HG03025 (cell line): ENCODE data around the gene RCBTB1.
"Not testable (repeated sequence)": the region's sequence is repeated elsewhere in the genome, so short reads cannot be mapped to it uniquely, and the experiment has no call there.

Experiments used
- ATAC-seq: cut with Tn5 transposase; IDR thresholded peaks from one replicate; pipeline ENCODE4 v1.9.1; 2021; ENCODE audit warnings: mild to moderate bottlenecking, moderate library complexity; ENCODE audit not compliant: unreplicated experiment, low FRiP score

Gene RCBTB1

DNA sequence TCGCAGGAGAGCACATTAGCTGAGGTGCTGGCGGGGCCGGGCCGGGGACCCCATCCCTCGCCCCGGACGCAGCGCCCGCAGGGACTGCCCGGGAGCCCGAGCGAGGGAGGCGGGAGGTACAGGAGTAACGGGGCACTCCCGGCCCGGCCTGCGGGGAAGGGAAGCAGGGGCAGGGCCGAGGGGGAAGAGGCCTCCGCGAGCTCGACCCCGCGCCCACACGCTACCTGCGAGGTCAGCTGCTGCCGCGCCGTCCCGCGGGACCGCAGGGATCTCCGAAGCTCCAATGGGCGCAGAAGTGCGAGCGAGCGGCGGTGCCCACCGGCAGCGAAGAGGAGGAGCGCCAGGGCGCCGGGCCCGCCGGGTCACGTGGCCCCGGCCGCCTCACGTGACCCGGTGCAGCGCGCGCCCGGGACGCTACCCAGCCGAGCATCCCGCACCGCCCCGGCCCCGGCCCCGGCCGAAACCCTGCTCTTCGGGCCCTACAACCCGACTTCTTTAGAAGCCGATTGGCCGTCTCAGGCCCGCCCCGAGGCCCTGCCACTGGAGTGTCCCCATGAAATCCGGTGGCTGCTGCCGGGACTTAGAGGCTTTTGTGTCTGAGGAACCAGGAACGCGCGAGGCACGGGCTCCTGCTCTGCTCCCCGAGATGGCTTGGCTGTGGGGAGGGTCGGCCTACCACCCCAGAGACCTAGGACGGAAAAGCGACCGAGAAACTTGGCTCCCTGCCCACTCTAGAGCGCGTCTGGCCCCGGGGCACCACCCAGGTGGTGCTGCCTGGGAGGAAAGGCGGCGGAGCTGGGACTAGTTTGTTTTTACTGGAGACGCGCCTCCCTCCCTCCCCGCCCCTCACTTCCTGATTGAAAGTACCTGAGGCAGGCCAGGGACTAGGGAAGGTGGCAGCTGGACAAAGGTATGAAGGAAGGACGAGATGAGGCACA is at the start of gene RCBTB1:
Gene RCBTB1, minus strand, starts transcription at position 339 of the 938 bp plus-strand sequence. CDS start 18,279 bp downstream, outside the sequence.
- ATAC-seq = peak; percentile 91

DNA sequence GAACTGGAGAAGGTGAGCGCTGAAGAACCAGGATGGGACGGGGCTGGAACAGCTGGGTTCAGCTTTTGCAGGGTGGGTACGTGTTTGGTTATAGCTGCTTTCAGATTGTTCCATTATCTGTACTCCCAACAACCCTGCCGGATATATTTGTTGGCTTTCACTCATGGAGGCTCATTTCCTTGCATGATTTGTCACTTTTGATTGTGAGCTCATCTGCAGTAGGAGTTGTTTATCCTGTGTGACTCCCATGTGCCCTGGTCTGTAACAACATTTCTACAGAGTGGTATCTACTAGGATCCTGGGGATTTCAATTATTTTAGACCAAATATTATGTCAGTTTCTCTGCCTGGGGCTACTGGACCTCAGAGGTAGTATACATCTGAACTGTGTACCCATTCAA is 48.4 kb upstream of the RCBTB1 start:
- ATAC-seq = no peak

- ATAC-seq = no peak
These were observed 46.8 kb upstream of the RCBTB1 start for GRCh38 chr13:49632156-49632555.

GRCh38 chr13:49630580-49630979 is 45.2 kb upstream of the RCBTB1 start:
- no peak for ATAC-seq

DNA sequence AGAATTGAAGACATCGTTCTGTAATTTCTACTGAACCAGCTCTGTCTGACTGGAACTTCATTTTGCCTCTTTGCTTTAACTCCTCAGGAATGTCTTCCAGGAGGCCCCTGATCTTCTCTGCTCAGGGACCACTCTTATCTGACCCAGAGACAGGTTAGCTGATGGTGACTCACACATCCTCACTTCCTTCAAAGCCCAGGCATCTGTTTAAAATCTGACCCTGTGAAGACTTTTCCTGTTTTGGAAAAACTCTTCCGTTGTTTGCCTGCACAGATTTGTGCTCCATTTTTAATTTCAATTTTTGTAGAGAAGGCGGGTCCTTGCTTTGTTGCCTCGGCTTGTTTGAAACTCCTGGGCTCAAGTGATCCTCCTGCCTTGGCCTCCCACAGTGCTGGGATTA is 44.6 kb upstream of the RCBTB1 start:
- no peak for ATAC-seq

DNA sequence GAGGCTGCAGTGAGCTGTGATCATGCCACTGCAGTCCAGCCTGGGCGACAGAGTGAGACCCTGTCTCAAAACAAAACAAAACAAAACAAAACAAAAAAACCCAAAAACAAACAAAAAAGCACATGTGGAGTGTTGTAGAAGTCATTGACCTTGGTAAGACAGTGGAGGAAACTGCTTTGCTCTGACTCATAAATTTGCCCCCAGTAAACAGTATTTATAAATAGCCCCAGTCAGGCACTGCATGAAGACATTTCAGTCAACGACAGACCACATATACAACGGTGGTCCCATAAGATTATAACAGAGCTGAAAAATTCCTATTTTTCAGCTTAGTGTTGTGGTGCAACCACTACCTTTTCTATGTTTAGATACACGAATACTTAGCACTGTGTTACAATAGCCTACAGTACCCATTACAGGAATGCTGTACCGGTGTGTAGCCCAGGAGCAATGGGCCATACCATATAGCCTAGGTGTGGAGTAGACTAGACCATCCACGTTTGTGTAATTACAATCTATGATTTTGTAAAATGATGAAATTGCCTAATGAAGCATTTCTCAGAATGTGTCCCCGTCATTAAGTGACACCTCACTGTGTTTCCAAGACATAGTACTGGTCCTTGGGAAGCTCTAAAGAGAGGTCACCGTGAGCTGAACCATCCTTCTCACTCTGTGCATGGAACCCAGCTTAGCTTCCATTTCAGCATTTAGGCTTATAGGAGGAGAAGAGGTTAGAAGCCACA is 44.0 kb upstream of the RCBTB1 start:
- ATAC-seq = no peak

DNA sequence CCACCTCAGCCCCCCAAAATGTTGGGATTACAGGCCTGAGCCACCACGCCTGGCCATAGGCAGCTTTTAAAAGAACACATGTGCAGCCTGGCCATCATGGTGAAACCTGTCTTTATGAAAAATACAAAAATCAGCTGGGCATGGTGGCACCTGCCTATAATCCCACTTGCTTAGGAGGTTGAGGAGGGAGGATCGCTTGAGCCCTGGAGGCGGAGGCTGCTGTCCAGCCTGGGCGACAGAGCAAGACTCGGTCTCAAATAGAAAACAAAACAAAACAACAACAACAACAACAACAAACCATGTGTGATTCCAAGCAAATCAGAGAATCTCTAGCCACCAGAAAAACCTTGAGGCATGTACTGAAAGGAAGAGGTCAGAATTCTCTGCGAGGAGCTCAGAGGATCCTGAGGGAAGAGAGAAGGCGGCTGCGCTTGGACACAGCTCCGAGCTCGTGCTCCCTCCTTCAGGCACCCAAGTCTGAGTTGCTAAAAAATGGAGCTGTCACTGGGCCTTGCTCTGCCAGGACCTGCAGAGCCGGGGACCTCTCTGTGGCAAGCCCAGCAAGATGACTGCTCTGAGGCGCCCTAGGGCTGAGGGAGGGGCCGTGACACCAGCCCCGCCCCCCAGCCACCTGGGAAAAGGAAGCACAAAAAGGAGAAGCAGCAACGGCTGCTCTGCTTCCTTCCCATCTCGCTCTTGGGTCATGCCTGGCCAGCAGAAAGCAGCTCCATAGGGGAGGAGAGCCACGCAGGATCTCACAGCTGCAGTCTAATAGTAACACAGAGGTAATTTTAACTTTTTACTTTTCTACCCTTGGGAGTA is 42.7 kb upstream of the RCBTB1 start, which contains the start of gene ARL11:
Gene ARL11, plus strand, starts transcription at position 677 of the 822 bp plus-strand sequence. CDS start 1,941 bp downstream, outside the sequence.
- peak; percentile 83 for ATAC-seq

GRCh38 chr13:49625392-49626079 is 40.2 kb upstream of the RCBTB1 start:
- ATAC-seq = no peak

DNA sequence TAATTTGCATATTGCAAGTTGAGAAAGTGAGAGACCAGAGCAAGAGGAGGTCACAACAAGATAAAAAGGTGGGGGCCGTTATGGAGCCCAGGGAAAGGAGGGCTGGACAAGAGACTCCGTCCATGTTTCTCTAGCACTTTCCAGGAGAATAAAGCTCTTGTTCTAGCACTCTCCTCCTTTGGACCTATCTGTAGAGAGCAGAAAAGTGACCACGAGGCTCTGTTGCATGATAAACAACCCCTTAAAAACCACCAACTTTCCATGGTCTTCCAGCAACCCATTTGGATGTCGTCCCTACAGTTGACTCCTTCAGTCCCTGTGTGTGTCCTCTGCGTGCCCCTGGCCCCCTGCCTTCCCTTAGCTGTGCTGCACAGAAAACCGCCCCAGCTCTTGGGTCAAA is 38.9 kb upstream of the RCBTB1 start:
- no peak for ATAC-seq

GRCh38 chr13:49622174-49622946 is 37.0 kb upstream of the RCBTB1 start:
- no peak for ATAC-seq

DNA sequence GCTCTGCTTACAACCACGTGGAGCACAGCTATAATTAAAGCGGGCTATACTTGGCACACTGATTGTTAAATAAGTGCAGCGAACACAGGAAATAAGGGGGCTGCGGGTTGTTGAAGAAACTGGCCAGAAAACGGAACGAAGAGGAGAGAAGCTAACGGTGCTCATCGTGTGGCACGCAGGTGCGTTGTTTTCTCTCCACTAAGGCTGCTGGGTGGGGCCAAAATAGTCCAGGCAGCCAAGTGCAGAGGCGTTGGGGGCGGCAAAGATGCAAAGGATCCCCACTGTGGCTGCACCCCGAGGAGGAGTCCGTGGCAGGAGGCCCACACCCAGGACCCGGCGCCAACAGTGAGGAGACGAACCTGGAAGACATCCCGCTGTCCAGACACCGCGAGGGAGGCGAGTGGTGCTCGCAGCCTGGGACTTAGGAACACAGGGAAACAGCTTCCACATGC is 34.8 kb upstream of the RCBTB1 start:
- ATAC-seq = peak; percentile 82

- no peak for ATAC-seq
These were observed 31.3 kb upstream of the RCBTB1 start for GRCh38 chr13:49616676-49617065.

- no peak for ATAC-seq
These were observed 30.7 kb upstream of the RCBTB1 start for GRCh38 chr13:49615836-49616675.

DNA sequence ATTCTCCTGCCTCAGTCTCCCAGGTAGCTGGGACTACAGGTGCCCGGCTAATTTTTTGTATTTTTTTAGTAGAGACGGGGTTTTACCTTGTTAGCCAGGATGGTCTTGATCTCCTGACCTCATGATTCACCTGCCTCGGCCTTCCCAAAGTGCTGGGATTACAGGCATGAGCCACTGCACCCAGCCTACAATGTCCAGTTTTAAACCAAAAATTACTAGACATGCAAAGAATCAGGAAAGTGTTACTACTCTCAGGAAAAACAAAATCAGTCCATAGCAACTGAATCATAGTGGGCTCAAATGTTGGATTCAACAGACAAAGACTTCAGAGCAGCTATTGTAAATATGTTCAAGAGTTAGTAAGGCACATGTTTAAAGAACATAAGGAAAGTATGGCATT is 26.7 kb upstream of the RCBTB1 start:
- not testable (repeated sequence) for ATAC-seq

DNA sequence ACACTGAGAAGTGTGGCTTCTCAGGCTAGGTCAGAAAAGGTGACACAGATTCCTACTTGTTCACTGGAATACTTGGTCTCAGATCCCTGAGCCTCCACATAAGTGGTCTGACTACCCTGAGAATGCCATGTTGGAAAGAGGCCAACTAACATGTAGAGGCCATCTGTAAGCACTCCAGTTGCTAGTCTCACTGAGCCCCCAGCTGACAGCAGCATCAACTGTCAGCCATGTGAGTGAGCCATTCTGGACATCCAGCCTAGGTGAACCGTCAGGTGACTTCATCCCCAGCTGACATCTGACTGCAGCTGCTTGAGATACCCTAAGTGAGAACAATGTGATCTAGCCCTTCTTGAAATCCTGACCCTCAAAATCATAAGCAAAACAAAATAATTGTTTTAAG is 24.8 kb upstream of the RCBTB1 start:
- no peak for ATAC-seq

- no peak for ATAC-seq
These were observed 23.4 kb upstream of the RCBTB1 start for GRCh38 chr13:49608651-49609331.

DNA sequence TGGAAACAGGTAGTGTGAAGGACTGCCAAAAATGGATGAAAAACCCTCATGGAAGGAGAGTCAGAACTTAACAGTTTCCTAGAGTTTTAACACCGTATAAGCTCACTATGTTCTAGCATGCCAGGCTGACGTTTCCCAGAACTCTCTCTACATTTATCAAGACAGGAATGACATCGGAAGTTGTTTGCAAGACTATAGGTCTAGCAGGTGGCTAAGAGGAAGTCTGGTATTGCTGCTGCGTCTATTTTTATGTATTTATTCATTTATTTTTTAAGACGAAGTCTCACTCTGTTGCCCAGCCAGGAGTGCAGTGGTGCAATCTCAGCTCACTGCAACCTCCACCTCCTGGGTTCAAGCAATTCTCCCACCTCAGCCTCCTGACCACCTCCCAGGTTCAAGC is 22.4 kb upstream of the RCBTB1 start:
- no peak for ATAC-seq
